SU-DHL-6 (cell line): ENCODE measurements around the gene PLA2G2A.

ENCODE experiments used
- EZH2phosphoT487 ChIP-seq: fragments of 200-600 bp; sonication (generic), shearing (Covaris generic); conservative IDR thresholded peaks from 2 replicates; pipeline ENCODE4 v1.6.1; 2018; ENCODE audit warnings: mild to moderate bottlenecking, antibody characterized with exemption, low read length, moderate library complexity, mixed read lengths
- TF ChIP-seq, protein P1 (sequence below): fragments of 200-600 bp; sonication (generic); IDR thresholded peaks from one replicate; pipeline ENCODE4 v1.5.1; 2017; ENCODE audit warnings: antibody characterized with exemption, mild to moderate bottlenecking, low read length, moderate library complexity; ENCODE audit not compliant: insufficient read depth, poor library complexity, severe bottlenecking

DNA sequence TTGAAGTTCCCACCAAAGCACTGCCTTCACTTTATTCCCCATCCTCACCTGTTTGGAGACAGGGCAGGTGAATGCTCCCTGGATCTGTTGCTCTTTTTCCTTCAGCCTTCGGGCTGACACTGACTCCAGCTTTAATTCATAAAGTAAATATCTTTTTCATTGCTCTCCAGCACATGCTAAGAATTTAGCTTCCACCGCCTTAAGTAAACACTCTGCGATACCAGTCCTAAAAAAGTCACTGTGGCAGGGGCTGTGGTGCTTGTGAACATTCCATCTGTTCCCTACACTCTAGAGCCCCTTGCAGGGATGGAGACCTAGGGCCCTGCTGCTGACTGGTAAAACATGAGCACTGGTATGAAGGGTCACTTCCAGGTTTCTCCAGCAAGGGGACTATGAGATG, 896 bp upstream of the PLA2G2A start:
- TF ChIP-seq, protein P1, sequence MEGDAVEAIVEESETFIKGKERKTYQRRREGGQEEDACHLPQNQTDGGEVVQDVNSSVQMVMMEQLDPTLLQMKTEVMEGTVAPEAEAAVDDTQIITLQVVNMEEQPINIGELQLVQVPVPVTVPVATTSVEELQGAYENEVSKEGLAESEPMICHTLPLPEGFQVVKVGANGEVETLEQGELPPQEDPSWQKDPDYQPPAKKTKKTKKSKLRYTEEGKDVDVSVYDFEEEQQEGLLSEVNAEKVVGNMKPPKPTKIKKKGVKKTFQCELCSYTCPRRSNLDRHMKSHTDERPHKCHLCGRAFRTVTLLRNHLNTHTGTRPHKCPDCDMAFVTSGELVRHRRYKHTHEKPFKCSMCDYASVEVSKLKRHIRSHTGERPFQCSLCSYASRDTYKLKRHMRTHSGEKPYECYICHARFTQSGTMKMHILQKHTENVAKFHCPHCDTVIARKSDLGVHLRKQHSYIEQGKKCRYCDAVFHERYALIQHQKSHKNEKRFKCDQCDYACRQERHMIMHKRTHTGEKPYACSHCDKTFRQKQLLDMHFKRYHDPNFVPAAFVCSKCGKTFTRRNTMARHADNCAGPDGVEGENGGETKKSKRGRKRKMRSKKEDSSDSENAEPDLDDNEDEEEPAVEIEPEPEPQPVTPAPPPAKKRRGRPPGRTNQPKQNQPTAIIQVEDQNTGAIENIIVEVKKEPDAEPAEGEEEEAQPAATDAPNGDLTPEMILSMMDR: no peak
- TF ChIP-seq EZH2phosphoT487: no peak
